Adrenal gland (tissue), 5 donors: ENCODE measurements around the gene GRID1.

ENCODE experiments used
- CTCF ChIP-seq, 6 experiments: fragments of 450-650 bp in 4 of 6; fragments of 200-600 bp in 2 of 6; sonication (generic) in 1 of 6; IDR thresholded peaks; 1 replicate in 5 of 6; 2 replicates in 1 of 6; pipeline versions ENCODE4 v1.5.1 to v1.8.0; 2016 to 2021; ENCODE audit warnings: antibody characterized with exemption in 6 of 6, mild to moderate bottlenecking in 2 of 6, moderate library complexity in 1 of 6
- POLR2A ChIP-seq, 2 donors: fragments of 450-650 bp; IDR thresholded peaks; one replicate each; pipeline ENCODE4 v1.6.1; 2017; ENCODE audit warnings: antibody characterized with exemption in 2 of 2, mild to moderate bottlenecking in 2 of 2, moderate library complexity in 1 of 2
- donor health status: DM: no; HTN: no; CAD: no.

- no peak for TF ChIP-seq POLR2A (IDR thresholded peaks at IDR 0.05)
- TF ChIP-seq CTCF (IDR thresholded peaks at IDR 0.05), result no peak
Observed at GRCh38 chr10:86393862-86394455, 27.4 kb upstream of the GRID1 start.
